Breast epithelium (tissue), 3 donors: Measurements from ENCODE around the gene TRIM32.

Experiments used
- CTCF ChIP-seq, 3 donors: fragments of 450-650 bp; IDR thresholded peaks; one replicate each; pipeline ENCODE4 v1.5.1; 2016 to 2017; ENCODE audit warnings: antibody characterized with exemption in 3 of 3, mild to moderate bottlenecking in 3 of 3, moderate library complexity in 3 of 3
- POLR2A ChIP-seq: fragments of 450-650 bp; IDR thresholded peaks from one replicate; pipeline ENCODE4 v1.6.1; 2016; ENCODE audit warnings: antibody characterized with exemption, mild to moderate bottlenecking, moderate library complexity
- POLR2AphosphoS5 ChIP-seq, 3 donors: sonication (generic); formaldehyde crosslinking; IDR thresholded peaks; one replicate each; pipeline ENCODE4 v1.6.1; 2017; ENCODE audit warnings: antibody characterized with exemption in 3 of 3

GRCh38 chr9:116700882-116701865 lies 14.1 kb downstream of the TRIM32 start:
- TF ChIP-seq CTCF (IDR thresholded peaks at IDR 0.05) (no peak), POLR2A (no peak), POLR2AphosphoS5 (IDR thresholded peaks at IDR 0.05) (no peak)
